K562 (cell line): ENCODE measurements around the gene BASP1. TPM values are rescaled to one million over a fixed set of nuclear protein-coding genes. Genes with fewer than 3 reads are reported as not detected.

Experiments used
- ATAC-seq: fragments of 200-7000 bp; cut with Tn5 transposase; 3 replicates; pipeline ENCODE4 v1.9.1; 2020; ENCODE audit warnings: moderate library complexity
- BruUV-seq: library from RNA; stranded (reverse); fragments of 400-500 nt; replicated peaks from 2 replicates; lab custom pipeline; 2021; lab: Mats Ljungman, UMichigan
- CTCF ChIA-PET: fragments of 300-600 bp; formaldehyde crosslinking; extraction: SDS; loops from one replicate; lab custom pipeline; 2021; ENCODE audit warnings: low intra/inter-chr PET ratio; lab: Yijun Ruan, JAX
- POLR2A ChIA-PET: fragments of 300-600, 350-650 bp; sonication (Branson Sonifier 250); formaldehyde crosslinking; extraction: SDS; loops from one replicate; lab custom pipeline; 2021; ENCODE audit warnings: antibody characterized with exemption, inconsistent platforms; lab: Yijun Ruan, JAX
- DNase-seq, 4 experiments: peaks; one replicate each; pipeline versions ENCODE4 v3.0.0 to v3.0.0-alpha.2; 2011 to 2018; ENCODE audit warnings: low spot score in 3 of 4, mixed read lengths in 3 of 4; ENCODE audit errors: extremely low read depth in 1 of 4
- FAIRE-seq: peaks from 2 replicates; lab custom pipeline; 2011; peaks lifted over from hg19 to GRCh38; lab: Jason Lieb, UNC
- H2AFZ ChIP-seq: 2 replicates; pipeline ENCODE4 v1.6.0; 2011; ENCODE audit warnings: low read depth, low read length, control low read depth, inconsistent platforms
- H3K27ac ChIP-seq: fragments of 200-600 bp; 3 replicates; pipeline ENCODE4 v1.8.0; 2011; ENCODE audit warnings: low read depth, mild to moderate bottlenecking, control low read depth, inconsistent platforms, low read length, moderate library complexity, mixed read lengths; ENCODE audit errors: extremely low read depth
- H3K27me3 ChIP-seq, 2 experiments: fragments of 300-600 bp in 1 of 2; 2 replicates in 1 of 2; 3 replicates in 1 of 2; pipeline versions ENCODE4 v1.6.0 to v1.8.0; 2011; ENCODE audit warnings: inconsistent platforms in 2 of 2, low read length in 2 of 2, mild to moderate bottlenecking in 1 of 2, mixed read lengths in 1 of 2, moderate library complexity in 1 of 2; ENCODE audit not compliant: control insufficient read depth in 2 of 2, insufficient read depth in 2 of 2
- H3K36me3 ChIP-seq: fragments of 300-600 bp; 3 replicates; pipeline ENCODE4 v1.8.0; 2011; ENCODE audit warnings: mild to moderate bottlenecking, low read length, inconsistent platforms; ENCODE audit not compliant: control insufficient read depth, insufficient read depth
- H3K4me1 ChIP-seq, 2 experiments: fragments of 200-600 bp in 1 of 2; replicated peaks in 1 of 2; 2 replicates in 1 of 2; 3 replicates in 1 of 2; pipeline versions ENCODE4 v1.5.1 to v1.8.0; 2011; ENCODE audit warnings: inconsistent platforms in 2 of 2, low read length in 2 of 2, mild to moderate bottlenecking in 1 of 2, mixed read lengths in 1 of 2, moderate library complexity in 1 of 2; ENCODE audit not compliant: control insufficient read depth in 2 of 2, insufficient read depth in 2 of 2
- H3K4me2 ChIP-seq: 2 replicates; pipeline ENCODE4 v1.6.1; 2011; ENCODE audit warnings: low read length, control low read depth, inconsistent platforms, mixed read lengths; ENCODE audit not compliant: insufficient read depth
- H3K4me3 ChIP-seq: fragments of 200-600 bp; sonication (generic), shearing (Covaris generic); 2 replicates; pipeline ENCODE4 v1.5.1; 2016; ENCODE audit warnings: control low read depth, inconsistent platforms
- H3K79me2 ChIP-seq: fragments of 200-600 bp; 3 replicates; pipeline ENCODE4 v1.8.0; 2011; ENCODE audit warnings: low read length, inconsistent platforms; ENCODE audit not compliant: control insufficient read depth, insufficient read depth
- H3K9ac ChIP-seq, 2 experiments: 2 replicates each; pipeline versions ENCODE4 v1.6.0 to v1.6.1; 2011; ENCODE audit warnings: low read depth in 2 of 2, low read length in 2 of 2, control low read depth in 1 of 2, inconsistent platforms in 1 of 2, mild to moderate bottlenecking in 1 of 2, mixed read lengths in 1 of 2; ENCODE audit not compliant: insufficient read depth in 1 of 2
- H3K9me1 ChIP-seq: one replicate; pipeline ENCODE4 v1.6.0; 2011; ENCODE audit warnings: inconsistent platforms, mild to moderate bottlenecking, low read length, moderate library complexity; ENCODE audit not compliant: control insufficient read depth, insufficient read depth
- H3K9me3 ChIP-seq: replicated peaks from 2 replicates; pipeline ENCODE4 v1.5.1; 2011; ENCODE audit warnings: low read depth, low read length, inconsistent platforms; ENCODE audit not compliant: control insufficient read depth, insufficient read depth
- H4K20me1 ChIP-seq: replicated peaks from 2 replicates; pipeline ENCODE4 v1.6.1; 2011; ENCODE audit warnings: low read length, inconsistent platforms, mixed read lengths; ENCODE audit not compliant: control insufficient read depth, insufficient read depth
- CREB1 ChIP-seq, 2 experiments: sonication (generic) in 1 of 2; formaldehyde crosslinking in 1 of 2; IDR thresholded peaks; 2 replicates each; pipeline versions ENCODE4 v1.6.1 to v1.8.0; 2012 to 2022; ENCODE audit warnings: inconsistent platforms in 1 of 2, mild to moderate bottlenecking in 1 of 2, missing genetic modification reagents in 1 of 2, moderate library complexity in 1 of 2
- MTA2 ChIP-seq: fragments of 450-650 bp; IDR thresholded peaks from 2 replicates; pipeline ENCODE4 v1.6.1; 2016; ENCODE audit warnings: low read depth
- ZKSCAN8 ChIP-seq: fragments of 200-800 bp; sonication (Bioruptor generic); IDR thresholded peaks from 2 replicates; pipeline ENCODE4 v1.6.1; 2016; ENCODE audit warnings: missing genetic modification characterization, missing compliant biosample characterization
- ZNF133 ChIP-seq: fragments of 250-450 bp; sonication (Bioruptor Pico); IDR thresholded peaks from 2 replicates; pipeline ENCODE4 v1.4.0; 2020; ENCODE audit warnings: mild to moderate bottlenecking
- ZNF316 ChIP-seq: fragments of 450-650 bp; IDR thresholded peaks from 2 replicates; pipeline ENCODE4 v1.6.1; 2016
- ZNF696 ChIP-seq: fragments of 250-450 bp; sonication (Bioruptor Pico); conservative IDR thresholded peaks from 2 replicates; pipeline ENCODE4 v1.4.0; 2020; ENCODE audit warnings: mild to moderate bottlenecking, moderate library complexity
- WGBS: fragments of 100-300 bp; shearing (Covaris generic); methylation state at CpG from one replicate; pipeline ENCODE4 v1.1.6; 2016; ENCODE audit warnings: low coverage, mixed read lengths; ENCODE audit not compliant: insufficient coverage; ENCODE audit errors: missing lambda C conversion rate; 5-methylcytosine and 5-hydroxymethylcytosine counted together
- in situ Hi-C: fragments of 300-500 bp; cut with MboI; formaldehyde crosslinking; loops from 4 replicates; pipeline ENCODE4 v1.15.0; 2018; ENCODE audit warnings: inconsistent platforms, mixed read lengths
- intact Hi-C: fragments of 100-400 bp; cut with micrococcal nuclease; formaldehyde crosslinking; loops from 2 replicates; pipeline ENCODE4 v1.14.2; 2022
- polyA plus RNA-seq, 8 experiments: library from polyadenylated mRNA; depleted of rRNA in 4 of 8; stranded (reverse) in 5 of 8; unstranded in 3 of 8; fragments of >200 nt; fragmentation: Nextera tagmentation in 2 of 8; fragmentation: Illumina TruSeq in 1 of 8; extraction: Ambion mirVana in 2 of 8; extraction: Trizol in 1 of 8; gene quantifications; 2 replicates each; pipeline versions ENCODE4 v1.2.1 to v1.2.3, GENCODE V29; 2011 to 2014; ENCODE audit warnings: inconsistent platforms in 1 of 8, missing spikeins in 1 of 8
- total RNA-seq, 7 experiments: library from RNA; depleted of rRNA in 6 of 7; stranded (reverse); fragments of >200 nt in 6 of 7; fragmentation: Illumina TruSeq in 2 of 7; extraction: Trizol in 2 of 7; gene quantifications; 2 replicates each; pipeline versions ENCODE4 v1.2.1 to v1.2.3, GENCODE V29; 2011 to 2021; ENCODE audit warnings: low replicate concordance in 1 of 7

Gene BASP1
- total and polyA plus RNA-seq, 9 of the 15 experiments (the other 6 are each of a cell fraction or from before 2014, with no cell fraction given) = 0.22 TPM; not detected in 8

- ATAC-seq = no peak
- Histone ChIP-seq H3K27ac (no peak overlapping the region), H2AFZ (no peak overlapping the region), H3K4me1 (no peaks in the 10 kb centered on the region), H4K20me1 (no peaks in the 10 kb centered on the region), H3K9me3 (no peaks in the 10 kb centered on the region), H3K79me2 (no peaks in the 10 kb centered on the region), H3K27me3 (peaks cover 0 to 2% of the 10 kb centered on the region in 2 experiments; a peak in 1 of 5 replicates), H3K9ac (no peak overlapping the region)
- CTCF ChIA-PET = no interaction called here
- FAIRE-seq = no peak
- WGBS = under 1% methylated on average over 5 of the region's 5 CpGs
- no peak for DNase-seq
- in situ Hi-C loops = loop anchor here (25.0 kb wide), 1 partner anchor 353 kb away; the partner anchor contains the start of genes TAF11L10, TAF11L7, TAF11L8 and TAF11L9
- TF ChIP-seq ZNF316 (no peak), ZKSCAN8 (CRISPR knock-in tag) (no peak), CREB1 (IDR thresholded peaks at IDR 0.05) (no peak), CREB1 (CRISPR knock-in tag; IDR thresholded peaks at IDR 0.05) (no peak), ZNF696 (CRISPR knock-in tag) (no peak), ZNF133 (CRISPR knock-in tag) (no peak), MTA2 (no peak)
- TF ChIP-seq, all 486 proteins: peak for 0
- Histone ChIP-seq H3K4me3 (no peak overlapping the region), H3K36me3 (no peaks in the 10 kb centered on the region), H3K4me2 (no peak overlapping the region), H3K9me1 (no peaks in the 10 kb centered on the region)
- BruUV-seq = no TSS peak
- intact Hi-C loops = no loop called here
- POLR2A ChIA-PET = interaction anchor here (1.0 kb wide), 1 partner anchor 104 kb away, joined by 3 read pairs; no protein-coding TSS in a partner anchor
These were observed 16.9 kb downstream of the BASP1 start for GRCh38 chr5:17234374-17234773.
